GM12878 (cell line): Measurements from ENCODE around the gene GLTP. TPM values are rescaled to one million over a fixed set of nuclear protein-coding genes. Genes with fewer than 3 reads are reported as not detected.

Source experiments
- ATAC-seq: fragments of 200-7000 bp; cut with Tn5 transposase; 3 replicates; pipeline ENCODE4 v1.9.1; 2020; ENCODE audit warnings: mild to moderate bottlenecking, moderate library complexity
- BruUV-seq: library from RNA; stranded (reverse); fragments of 400-500 nt; replicated peaks from 2 replicates; lab custom pipeline; 2021; lab: Mats Ljungman, UMichigan
- CTCF ChIA-PET: fragments of 300-600 bp; sonication (Branson Sonifier 250); formaldehyde crosslinking; extraction: SDS; loops from one replicate; lab custom pipeline; 2021; ENCODE audit warnings: inconsistent platforms; lab: Yijun Ruan, JAX
- POLR2A ChIA-PET: fragments of 350-600 bp; formaldehyde crosslinking; extraction: SDS; loops from one replicate; lab custom pipeline; 2021; ENCODE audit warnings: inconsistent platforms; lab: Charles Lee
- RAD21 ChIA-PET: fragments of 300-600 bp; sonication (Branson Sonifier 250); formaldehyde crosslinking; loops from one replicate; lab custom pipeline; 2023; ENCODE audit warnings: antibody characterized with exemption; ENCODE audit not compliant: unreplicated experiment; lab: Charles Lee
- SMC1A ChIA-PET: fragments of 300-600 bp; sonication (Branson Sonifier 250); formaldehyde crosslinking; loops from one replicate; lab custom pipeline; 2023; ENCODE audit not compliant: unreplicated experiment, uncharacterized antibody; lab: Charles Lee
- DNase-seq: peaks from one replicate; pipeline ENCODE4 v3.0.0-alpha.2; 2011; ENCODE audit warnings: low read depth, low spot score
- FAIRE-seq: peaks from 3 replicates; lab custom pipeline; 2011; peaks lifted over from hg19 to GRCh38; lab: Jason Lieb, UNC
- H2AFZ ChIP-seq: 2 replicates; pipeline ENCODE4 v1.6.0; 2011; ENCODE audit warnings: low read depth, low read length, control low read depth; ENCODE audit not compliant: control insufficient read depth
- H3K27ac ChIP-seq: 2 replicates; pipeline ENCODE4 v1.5.1; 2011; ENCODE audit warnings: control low read depth; ENCODE audit not compliant: control insufficient read depth, insufficient read depth
- H3K27me3 ChIP-seq, 2 experiments: replicated peaks in 1 of 2; 2 replicates each; pipeline versions ENCODE4 v1.6.0 to v1.6.1; 2011; ENCODE audit warnings: low read length in 1 of 2; ENCODE audit not compliant: control insufficient read depth in 2 of 2, insufficient read depth in 2 of 2
- H3K36me3 ChIP-seq, 2 experiments: 2 replicates each; pipeline ENCODE4 v1.5.1; 2011; ENCODE audit warnings: low read length in 1 of 2; ENCODE audit not compliant: control insufficient read depth in 2 of 2, insufficient read depth in 2 of 2
- H3K4me1 ChIP-seq: 2 replicates; pipeline ENCODE4 v1.6.1; 2011; ENCODE audit warnings: mild to moderate bottlenecking, low read length, moderate library complexity, mixed read lengths; ENCODE audit not compliant: control insufficient read depth, insufficient read depth
- H3K4me2 ChIP-seq: 2 replicates; pipeline ENCODE4 v1.6.0; 2011; ENCODE audit warnings: control low read depth; ENCODE audit not compliant: control insufficient read depth, insufficient read depth
- H3K4me3 ChIP-seq: fragments of 200-600 bp; sonication (generic); 2 replicates; pipeline ENCODE4 v1.5.1; 2016
- H3K79me2 ChIP-seq: 2 replicates; pipeline ENCODE4 v1.6.0; 2011; ENCODE audit warnings: low read length; ENCODE audit not compliant: control insufficient read depth, insufficient read depth
- H3K9ac ChIP-seq: 2 replicates; pipeline ENCODE4 v1.8.0; 2011; ENCODE audit warnings: low read length, control low read depth, mixed read lengths; ENCODE audit not compliant: control insufficient read depth, insufficient read depth
- H3K9me3 ChIP-seq: replicated peaks from 3 replicates; pipeline ENCODE4 v1.5.1; 2011; ENCODE audit warnings: mild to moderate bottlenecking, low read length; ENCODE audit not compliant: control insufficient read depth, insufficient read depth
- H4K20me1 ChIP-seq: 2 replicates; pipeline ENCODE4 v1.6.0; 2011; ENCODE audit not compliant: control insufficient read depth, insufficient read depth
- ATF3 ChIP-seq: IDR thresholded peaks from 2 replicates; pipeline ENCODE4 v1.6.1; 2011; ENCODE audit warnings: low read depth, mild to moderate bottlenecking, low read length, moderate library complexity, borderline replicate concordance; ENCODE audit errors: extremely low read depth
- BCL3 ChIP-seq: IDR thresholded peaks from 2 replicates; pipeline ENCODE4 v1.6.1; 2011; ENCODE audit warnings: borderline replicate concordance, low read depth, mild to moderate bottlenecking, moderate library complexity, low read length; ENCODE audit not compliant: insufficient read depth, poor library complexity, severe bottlenecking
- CBX3 ChIP-seq: fragments of 200-600 bp; sonication (generic); IDR thresholded peaks from 2 replicates; pipeline ENCODE4 v1.6.1; 2016; ENCODE audit warnings: low read depth, borderline replicate concordance
- FOXK2 ChIP-seq: fragments of 450-650 bp; IDR thresholded peaks from 2 replicates; pipeline ENCODE4 v1.6.1; 2017; ENCODE audit warnings: mild to moderate bottlenecking, moderate library complexity
- HCFC1 ChIP-seq: fragments of 150-350 bp; IDR thresholded peaks from 2 replicates; pipeline ENCODE4 v1.6.1; 2014; ENCODE audit warnings: low read length
- IRF3 ChIP-seq: fragments of 450-650 bp; IDR thresholded peaks from 2 replicates; pipeline ENCODE4 v1.6.1; 2014; ENCODE audit warnings: mild to moderate bottlenecking
- MLLT1 ChIP-seq: fragments of 450-650 bp; IDR thresholded peaks from 2 replicates; pipeline ENCODE4 v1.6.1; 2016; ENCODE audit warnings: mild to moderate bottlenecking
- NBN ChIP-seq: fragments of 450-650 bp; IDR thresholded peaks from 2 replicates; pipeline ENCODE4 v1.6.1; 2016
- NFYB ChIP-seq: IDR thresholded peaks from 2 replicates; pipeline ENCODE4 v1.6.1; 2011; ENCODE audit warnings: low read depth, mild to moderate bottlenecking, low read length, improper control_type of control experiment, moderate library complexity; ENCODE audit not compliant: insufficient read depth
- RELB ChIP-seq: fragments of 450-650 bp; IDR thresholded peaks from 2 replicates; pipeline ENCODE4 v1.6.1; 2017; ENCODE audit warnings: low read depth, mild to moderate bottlenecking, moderate library complexity
- STAT1 ChIP-seq: fragments of 450-650 bp; conservative IDR thresholded peaks from 2 replicates; pipeline ENCODE4 v1.6.1; 2014; ENCODE audit warnings: antibody characterized with exemption, mild to moderate bottlenecking
- SUZ12 ChIP-seq: fragments of 200-600 bp; sonication (generic); IDR thresholded peaks from one replicate; pipeline ENCODE4 v1.6.1; 2018; ENCODE audit warnings: antibody characterized with exemption, mild to moderate bottlenecking; ENCODE audit not compliant: unreplicated experiment
- ZBTB33 ChIP-seq: fragments of 450-650 bp; IDR thresholded peaks from 2 replicates; pipeline ENCODE4 v1.6.1; 2017; ENCODE audit warnings: mild to moderate bottlenecking
- ZNF24 ChIP-seq: fragments of 450-650 bp; IDR thresholded peaks from 2 replicates; pipeline ENCODE4 v1.6.1; 2017; ENCODE audit warnings: antibody characterized with exemption, mild to moderate bottlenecking
- WGBS: methylation state at CpG from one replicate; pipeline ENCODE4 v1.1.6; 2016; ENCODE audit warnings: low lambda C conversion rate; ENCODE audit not compliant: insufficient replicate concordance, insufficient coverage; ENCODE audit errors: missing lambda C conversion rate; 5-methylcytosine and 5-hydroxymethylcytosine counted together
- in situ Hi-C: fragments of 300-500 bp; cut with MboI; formaldehyde crosslinking; loops from 9 replicates; pipeline ENCODE4 v1.14.3; 2018; ENCODE audit warnings: mixed read lengths
- intact Hi-C: fragments of 100-400 bp; cut with micrococcal nuclease; formaldehyde crosslinking; loops from one replicate; pipeline ENCODE4 v1.14.2; 2022; ENCODE audit not compliant: unreplicated experiment
- polyA plus RNA-seq, 11 experiments: library from polyadenylated mRNA; depleted of rRNA in 4 of 11; unstranded in 6 of 11; stranded (reverse) in 5 of 11; fragments of >200 nt; fragmentation: Nextera tagmentation in 4 of 11; fragmentation: Illumina TruSeq in 1 of 11; extraction: Ambion mirVana in 4 of 11; extraction: Trizol in 1 of 11; gene quantifications; 1 replicate in 1 of 11; 2 replicates in 10 of 11; pipeline versions ENCODE4 v1.2.1 to v1.2.3, GENCODE V29; 2011 to 2016; ENCODE audit warnings: inconsistent platforms in 2 of 11, missing spikeins in 2 of 11, low read depth in 1 of 11
- total RNA-seq, 4 experiments: library from RNA; depleted of rRNA in 3 of 4; stranded (reverse); fragments of >200 nt in 3 of 4; fragmentation: Illumina TruSeq in 1 of 4; extraction: Trizol in 1 of 4; gene quantifications; 2 replicates each; pipeline versions ENCODE4 v1.2.1 to v1.2.3, GENCODE V29; 2013 to 2021

GLTP gene
- total and polyA plus RNA-seq, 10 of the 15 experiments (the other 5 are each of a cell fraction or from before 2014, with no cell fraction given), result 16.8 to 44.0 (median 25.3) TPM

GRCh38 chr12:109926016-109926415 lies 45.7 kb upstream of the GLTP start:
- FAIRE-seq (no peak), ATAC-seq (no peak), DNase-seq (no peak)
- H3K36me3 ChIP-seq, result peaks cover 3 to 4% of the 10 kb centered on the region in 2 experiments
- intact Hi-C loops, result loop anchor here (5.0 kb wide), 1 partner anchor 74 kb away; no protein-coding TSS in a partner anchor
- POLR2A ChIA-PET, result no interaction called here
- no TSS peak for BruUV-seq
- in situ Hi-C loops, result no loop called here
- H4K20me1 ChIP-seq, result no peaks in the 10 kb centered on the region
- no peak overlapping the region for H3K4me2 ChIP-seq
- H3K4me3 ChIP-seq, result no peak overlapping the region
- 91% methylated on average over 8 of the region's 8 CpGs for WGBS
- no peak overlapping the region for H3K27ac ChIP-seq
- CTCF ChIA-PET, result interaction anchor here (0.9 to 1.4 kb wide), 3 partner anchors 25 to 72 kb away, joined by 3 to 4 read pairs (median 3); no protein-coding TSS in a partner anchor
- RAD21 ChIA-PET, result no interaction called here
- H2AFZ ChIP-seq, result no peak overlapping the region
- H3K27me3 ChIP-seq, result no peaks in the 10 kb centered on the region
- H3K4me1 ChIP-seq, result no peaks in the 10 kb centered on the region
- SMC1A ChIA-PET, result no interaction called here
- no peaks in the 10 kb centered on the region for H3K79me2 ChIP-seq
- no peaks in the 10 kb centered on the region for H3K9me3 ChIP-seq
- no peak overlapping the region for H3K9ac ChIP-seq
- TF ChIP-seq ATF3, result no peak
- TF ChIP-seq MLLT1, result no peak
- no peak for TF ChIP-seq BCL3
- no peak for TF ChIP-seq FOXK2
- TF ChIP-seq RELB, result no peak
- TF ChIP-seq IRF3, result no peak
- TF ChIP-seq SUZ12, result no peak
- TF ChIP-seq ZNF24, result no peak
- TF ChIP-seq CBX3, result no peak
- no peak for TF ChIP-seq ZBTB33
- no peak for TF ChIP-seq STAT1
- TF ChIP-seq NFYB, result no peak
- no peak for TF ChIP-seq HCFC1
- TF ChIP-seq NBN, result no peak
